Neural cell (in vitro differentiated cells): ENCODE data around the gene APPBP2. TPM values are rescaled to one million over a fixed set of nuclear protein-coding genes. Genes with fewer than 3 reads are reported as not detected.

Experiments
- H2AFZ ChIP-seq: fragments of 200-600, 300-800 bp; sonication (generic), shearing (Covaris generic); 2 replicates; pipeline ENCODE4 v1.6.0; 2014; ENCODE audit warnings: low read depth, mild to moderate bottlenecking, antibody characterized with exemption, low read length, moderate library complexity
- H3F3A ChIP-seq: fragments of 200-600 bp; shearing (Covaris generic); 2 replicates; pipeline ENCODE4 v1.6.1; 2016; ENCODE audit warnings: mild to moderate bottlenecking, moderate library complexity, mixed read lengths, antibody characterized with exemption, low read length; ENCODE audit not compliant: insufficient read depth, poor library complexity, severe bottlenecking
- H3K27ac ChIP-seq: fragments of 200-600, 300-800 bp; sonication (generic), shearing (Covaris generic); 2 replicates; pipeline ENCODE4 v1.5.1; 2014; ENCODE audit warnings: mild to moderate bottlenecking, low read length, moderate library complexity
- H3K27me3 ChIP-seq: fragments of 300-800, 200-600 bp; sonication (generic), shearing (Covaris generic); 2 replicates; pipeline ENCODE4 v1.6.0; 2014; ENCODE audit warnings: mild to moderate bottlenecking, low read depth, low read length, moderate library complexity; ENCODE audit not compliant: insufficient read depth
- H3K36me3 ChIP-seq: fragments of 300-800, 200-600 bp; sonication (generic), shearing (Covaris generic); 2 replicates; pipeline ENCODE4 v1.5.1; 2014; ENCODE audit warnings: mild to moderate bottlenecking, antibody characterized with exemption, low read length, moderate library complexity; ENCODE audit not compliant: insufficient read depth
- H3K4me2 ChIP-seq: fragments of 300-800, 200-600 bp; sonication (generic), shearing (Covaris generic); 2 replicates; pipeline ENCODE4 v1.6.0; 2014; ENCODE audit warnings: mild to moderate bottlenecking, low read length
- H3K4me3 ChIP-seq: fragments of 300-800, 200-600 bp; sonication (generic), shearing (Covaris generic); 2 replicates; pipeline ENCODE4 v1.5.1; 2014; ENCODE audit warnings: mild to moderate bottlenecking, low read length, moderate library complexity
- H3K79me2 ChIP-seq: fragments of 200-600 bp; shearing (Covaris generic); replicated peaks from 2 replicates; pipeline ENCODE4 v1.6.0; 2014; ENCODE audit warnings: mild to moderate bottlenecking, low read length, moderate library complexity; ENCODE audit not compliant: insufficient read depth
- H3K9ac ChIP-seq: fragments of 300-800, 200-600 bp; sonication (generic), shearing (Covaris generic); 2 replicates; pipeline ENCODE4 v1.6.1; 2016; ENCODE audit warnings: mild to moderate bottlenecking, low read length, mixed read lengths
- H3K9me2 ChIP-seq: fragments of 200-600 bp; shearing (Covaris generic); 2 replicates; pipeline ENCODE4 v1.6.1; 2016; ENCODE audit warnings: mild to moderate bottlenecking, low read length, mixed read lengths; ENCODE audit not compliant: insufficient read depth
- H3K9me3 ChIP-seq: fragments of 200-600, 300-800 bp; sonication (generic), shearing (Covaris generic); 2 replicates; pipeline ENCODE4 v1.6.1; 2016; ENCODE audit warnings: mild to moderate bottlenecking, mixed run types, low read length, moderate library complexity, mixed read lengths
- H4K20me1 ChIP-seq: fragments of 200-600 bp; shearing (Covaris generic); 2 replicates; pipeline ENCODE4 v1.6.1; 2016; ENCODE audit warnings: mild to moderate bottlenecking, mixed run types; ENCODE audit not compliant: insufficient read depth
- EP300 ChIP-seq: fragments of 450-650 bp; conservative IDR thresholded peaks from 2 replicates; pipeline ENCODE4 v1.6.1; 2014; ENCODE audit warnings: antibody characterized with exemption, mild to moderate bottlenecking, moderate library complexity; ENCODE audit not compliant: poor library complexity, severe bottlenecking
- EZH2 ChIP-seq: fragments of 200-600, 300-800 bp; shearing (Covaris generic), sonication (generic); IDR thresholded peaks from 2 replicates; pipeline ENCODE4 v1.6.1; 2014; ENCODE audit warnings: antibody characterized with exemption, low read length, borderline replicate concordance, mild to moderate bottlenecking; ENCODE audit not compliant: insufficient read depth, poor library complexity, severe bottlenecking
- MXI1 ChIP-seq: fragments of 450-650 bp; conservative IDR thresholded peaks from 2 replicates; pipeline ENCODE4 v1.6.1; 2014; ENCODE audit warnings: antibody characterized with exemption, mild to moderate bottlenecking; ENCODE audit not compliant: poor library complexity, severe bottlenecking
- POLR2AphosphoS5 ChIP-seq: IDR thresholded peaks from 2 replicates; pipeline ENCODE4 v1.6.1; 2012
- RAD21 ChIP-seq: fragments of 450-650 bp; conservative IDR thresholded peaks from 2 replicates; pipeline ENCODE4 v1.6.1; 2014; ENCODE audit warnings: antibody characterized with exemption, mild to moderate bottlenecking, moderate library complexity
- SMC3 ChIP-seq: fragments of 450-650 bp; conservative IDR thresholded peaks from 2 replicates; pipeline ENCODE4 v1.6.1; 2014; ENCODE audit warnings: antibody characterized with exemption, mild to moderate bottlenecking, moderate library complexity; ENCODE audit not compliant: poor library complexity
- TAF1 ChIP-seq: IDR thresholded peaks from 2 replicates; pipeline ENCODE4 v1.6.1; 2012; ENCODE audit warnings: low read depth
- polyA plus RNA-seq: library from polyadenylated mRNA; depleted of rRNA; stranded (reverse); fragments of >200 nt; gene quantifications from 2 replicates; pipeline ENCODE4 v1.2.3, GENCODE V29; 2014
- TF ChIP-seq, protein P1 (sequence below): fragments of 450-650 bp; IDR thresholded peaks from 2 replicates; pipeline ENCODE4 v1.5.1; 2014; ENCODE audit warnings: antibody characterized with exemption, mild to moderate bottlenecking, moderate library complexity; ENCODE audit not compliant: poor library complexity, severe bottlenecking
- TF ChIP-seq, protein P2 (sequence below): IDR thresholded peaks from 2 replicates; pipeline ENCODE4 v1.6.1; 2012; ENCODE audit warnings: borderline replicate concordance

The APPBP2 gene
- polyA plus RNA-seq, 1 donor from 2014 or later = 40.4 TPM

DNA sequence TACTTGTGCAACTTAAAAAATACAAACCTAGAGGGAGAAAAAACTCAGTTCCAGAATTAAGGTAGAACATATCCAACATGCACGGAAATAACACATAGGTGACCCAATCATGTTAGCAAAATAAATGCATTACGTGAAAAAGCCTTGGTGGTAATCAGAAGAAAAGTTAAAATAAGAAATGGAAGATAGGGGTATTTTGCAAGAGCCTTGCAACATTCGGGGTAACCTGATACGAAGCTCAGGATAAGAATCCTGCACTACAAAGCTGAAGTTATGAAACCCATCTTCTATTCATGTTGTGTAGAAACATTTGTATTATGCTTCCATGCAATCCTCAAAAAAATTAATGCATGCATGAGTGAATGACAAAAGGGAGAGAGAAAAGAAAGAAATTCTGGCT, 70.7 kb downstream of the APPBP2 start:
- TF ChIP-seq POLR2AphosphoS5 = no peak
- TF ChIP-seq RAD21 = no peak
- TF ChIP-seq EZH2 = no peak
- TF ChIP-seq SMC3 = no peak
- TF ChIP-seq MXI1 = no peak
- TF ChIP-seq EP300 = no peak
- TF ChIP-seq, protein P1, sequence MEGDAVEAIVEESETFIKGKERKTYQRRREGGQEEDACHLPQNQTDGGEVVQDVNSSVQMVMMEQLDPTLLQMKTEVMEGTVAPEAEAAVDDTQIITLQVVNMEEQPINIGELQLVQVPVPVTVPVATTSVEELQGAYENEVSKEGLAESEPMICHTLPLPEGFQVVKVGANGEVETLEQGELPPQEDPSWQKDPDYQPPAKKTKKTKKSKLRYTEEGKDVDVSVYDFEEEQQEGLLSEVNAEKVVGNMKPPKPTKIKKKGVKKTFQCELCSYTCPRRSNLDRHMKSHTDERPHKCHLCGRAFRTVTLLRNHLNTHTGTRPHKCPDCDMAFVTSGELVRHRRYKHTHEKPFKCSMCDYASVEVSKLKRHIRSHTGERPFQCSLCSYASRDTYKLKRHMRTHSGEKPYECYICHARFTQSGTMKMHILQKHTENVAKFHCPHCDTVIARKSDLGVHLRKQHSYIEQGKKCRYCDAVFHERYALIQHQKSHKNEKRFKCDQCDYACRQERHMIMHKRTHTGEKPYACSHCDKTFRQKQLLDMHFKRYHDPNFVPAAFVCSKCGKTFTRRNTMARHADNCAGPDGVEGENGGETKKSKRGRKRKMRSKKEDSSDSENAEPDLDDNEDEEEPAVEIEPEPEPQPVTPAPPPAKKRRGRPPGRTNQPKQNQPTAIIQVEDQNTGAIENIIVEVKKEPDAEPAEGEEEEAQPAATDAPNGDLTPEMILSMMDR = no peak
- H3K36me3 ChIP-seq = peaks cover 19% of the 10 kb centered on the region
- no peak overlapping the region for H3K4me2 ChIP-seq

DNA sequence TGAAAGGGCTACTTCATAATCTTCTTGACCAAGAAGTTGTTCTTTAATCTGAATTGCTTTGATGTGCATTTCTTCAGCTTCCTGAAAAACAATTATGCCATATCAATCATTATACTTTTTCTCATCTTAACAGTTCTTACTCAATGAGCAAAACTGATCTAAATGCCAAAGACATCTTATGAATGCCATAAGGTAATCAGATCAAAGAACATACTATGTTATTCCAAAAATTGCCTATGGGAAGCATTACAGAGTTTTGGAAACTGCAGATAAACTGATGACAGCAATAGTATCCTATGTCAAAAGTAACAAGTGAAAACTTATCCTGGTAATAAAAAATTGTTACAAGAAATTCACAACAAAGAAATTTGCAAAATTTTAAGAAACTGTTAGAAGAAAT, 74.1 kb downstream of the APPBP2 start:
- H3K27me3 ChIP-seq = no peaks in the 10 kb centered on the region
- H2AFZ ChIP-seq = no peak overlapping the region
- H3F3A ChIP-seq = no peaks in the 10 kb centered on the region
- H3K79me2 ChIP-seq = no peaks in the 10 kb centered on the region
- TF ChIP-seq EP300 (no peak), MXI1 (no peak), EZH2 (no peak), RAD21 (no peak), TAF1 (no peak), SMC3 (no peak), POLR2AphosphoS5 (no peak)
- TF ChIP-seq, protein P2, sequence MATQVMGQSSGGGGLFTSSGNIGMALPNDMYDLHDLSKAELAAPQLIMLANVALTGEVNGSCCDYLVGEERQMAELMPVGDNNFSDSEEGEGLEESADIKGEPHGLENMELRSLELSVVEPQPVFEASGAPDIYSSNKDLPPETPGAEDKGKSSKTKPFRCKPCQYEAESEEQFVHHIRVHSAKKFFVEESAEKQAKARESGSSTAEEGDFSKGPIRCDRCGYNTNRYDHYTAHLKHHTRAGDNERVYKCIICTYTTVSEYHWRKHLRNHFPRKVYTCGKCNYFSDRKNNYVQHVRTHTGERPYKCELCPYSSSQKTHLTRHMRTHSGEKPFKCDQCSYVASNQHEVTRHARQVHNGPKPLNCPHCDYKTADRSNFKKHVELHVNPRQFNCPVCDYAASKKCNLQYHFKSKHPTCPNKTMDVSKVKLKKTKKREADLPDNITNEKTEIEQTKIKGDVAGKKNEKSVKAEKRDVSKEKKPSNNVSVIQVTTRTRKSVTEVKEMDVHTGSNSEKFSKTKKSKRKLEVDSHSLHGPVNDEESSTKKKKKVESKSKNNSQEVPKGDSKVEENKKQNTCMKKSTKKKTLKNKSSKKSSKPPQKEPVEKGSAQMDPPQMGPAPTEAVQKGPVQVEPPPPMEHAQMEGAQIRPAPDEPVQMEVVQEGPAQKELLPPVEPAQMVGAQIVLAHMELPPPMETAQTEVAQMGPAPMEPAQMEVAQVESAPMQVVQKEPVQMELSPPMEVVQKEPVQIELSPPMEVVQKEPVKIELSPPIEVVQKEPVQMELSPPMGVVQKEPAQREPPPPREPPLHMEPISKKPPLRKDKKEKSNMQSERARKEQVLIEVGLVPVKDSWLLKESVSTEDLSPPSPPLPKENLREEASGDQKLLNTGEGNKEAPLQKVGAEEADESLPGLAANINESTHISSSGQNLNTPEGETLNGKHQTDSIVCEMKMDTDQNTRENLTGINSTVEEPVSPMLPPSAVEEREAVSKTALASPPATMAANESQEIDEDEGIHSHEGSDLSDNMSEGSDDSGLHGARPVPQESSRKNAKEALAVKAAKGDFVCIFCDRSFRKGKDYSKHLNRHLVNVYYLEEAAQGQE = no peak
- TF ChIP-seq, protein P1 = no peak
- H4K20me1 ChIP-seq = no peaks in the 10 kb centered on the region
- peaks cover 15% of the 10 kb centered on the region for H3K36me3 ChIP-seq
- no peaks in the 10 kb centered on the region for H3K9me3 ChIP-seq
- H3K4me2 ChIP-seq = no peak overlapping the region
- no peak overlapping the region for H3K9ac ChIP-seq
- no peak overlapping the region for H3K27ac ChIP-seq
- no peak overlapping the region for H3K4me3 ChIP-seq
- no peaks in the 10 kb centered on the region for H3K9me2 ChIP-seq

More for the DNA sequence above, 70.7 kb downstream of the APPBP2 start:
- H4K20me1 ChIP-seq = no peaks in the 10 kb centered on the region
- H3K9ac ChIP-seq = no peak overlapping the region
- no peaks in the 10 kb centered on the region for H3K27me3 ChIP-seq
- H3F3A ChIP-seq = no peaks in the 10 kb centered on the region
- no peaks in the 10 kb centered on the region for H3K9me2 ChIP-seq
- H2AFZ ChIP-seq = no peak overlapping the region
- no peak overlapping the region for H3K4me3 ChIP-seq
- no peaks in the 10 kb centered on the region for H3K9me3 ChIP-seq
- H3K79me2 ChIP-seq = no peaks in the 10 kb centered on the region
- no peak overlapping the region for H3K27ac ChIP-seq
